Measurements from ENCODE around the gene TLE7. TPM values are rescaled to one million over a fixed set of nuclear protein-coding genes. Genes with fewer than 3 reads are reported as not detected.

Gene TLE7
- total RNA-seq, 1 experiment from 2014 or later = not detected

DNA sequence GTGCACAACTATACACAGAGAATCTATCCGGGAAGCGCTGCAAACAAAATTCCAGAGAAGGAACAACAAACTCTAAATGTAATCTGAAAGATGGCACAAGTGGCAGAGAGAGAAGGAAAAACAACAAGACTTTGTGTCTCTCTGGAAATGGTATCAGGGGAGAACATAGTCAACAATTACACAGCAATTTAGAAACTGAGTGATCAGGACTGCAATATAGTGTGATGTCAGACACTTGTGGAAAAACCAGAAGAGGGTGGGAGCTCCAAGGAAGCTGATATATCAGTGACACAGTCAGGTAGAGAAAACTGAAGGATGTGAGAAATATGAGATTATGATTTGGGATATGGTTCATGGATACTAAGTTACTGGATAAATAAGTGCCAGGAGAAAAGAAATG lies 39.1 kb upstream of the TLE7 start:
- H3K79me2 ChIP-seq (ENCODE audit: insufficient read depth, low read length) = no peaks in the 10 kb centered on the region

More for the DNA sequence above, 39.1 kb upstream of the TLE7 start:
- Histone ChIP-seq H2BK20ac (ENCODE audit: low read depth, low read length, poor library complexity, severe bottlenecking) (no peak overlapping the region), H3K23me2 (ENCODE audit: insufficient read length, low read depth, low read length, poor library complexity, severe bottlenecking) (no peaks in the 10 kb centered on the region), H2BK15ac (ENCODE audit: low read depth, low read length) (no peak overlapping the region), H3K4ac (ENCODE audit: low read depth, low read length) (no peak overlapping the region), H2BK120ac (ENCODE audit: low read depth, low read length, poor library complexity, severe bottlenecking) (no peak overlapping the region), H4K5ac (ENCODE audit: insufficient read length, low read depth, low read length) (no peak overlapping the region), H3K79me1 (ENCODE audit: insufficient read depth, low read depth, low read length, poor library complexity, severe bottlenecking) (no peaks in the 10 kb centered on the region), H3K27me3 (ENCODE audit: insufficient read depth, low read length) (no peaks in the 10 kb centered on the region; the same call in 1 of the 2 replicates), H3K4me2 (ENCODE audit: insufficient read depth, insufficient read length, low read length) (no peak overlapping the region), H3K9me3 (ENCODE audit: control insufficient read depth, low read depth, low read length) (no peaks in the 10 kb centered on the region), H2BK12ac (ENCODE audit: insufficient read length, low read depth, low read length) (no peak overlapping the region), H3K14ac (ENCODE audit: insufficient read depth, low read length) (no peak overlapping the region), H2AFZ (ENCODE audit: low read length) (no peak overlapping the region), H3K4me1 (ENCODE audit: insufficient read depth, low read length) (no peaks in the 10 kb centered on the region), H3K56ac (ENCODE audit: insufficient read length, low read depth, low read length) (no peak overlapping the region), H3K9ac (ENCODE audit: extremely low read depth, insufficient read length, low read length) (no peak overlapping the region), H4K91ac (ENCODE audit: insufficient read length, low read depth, low read length) (no peak overlapping the region), H3K23ac (ENCODE audit: insufficient read length, low read depth, low read length) (no peak overlapping the region), H3K18ac (ENCODE audit: insufficient read length, low read depth, low read length) (no peak overlapping the region), H3K27ac (ENCODE audit: insufficient read length, low read depth, low read length) (no peak overlapping the region), H2BK5ac (ENCODE audit: insufficient read length, low read length) (no peak overlapping the region), H3T11ph (ENCODE audit: low read length) (no peak overlapping the region), H2AK5ac (ENCODE audit: insufficient read length, low read length) (no peak overlapping the region), H4K8ac (replicated peaks; ENCODE audit: insufficient read length, low read depth, low read length) (no peak overlapping the region), H4K20me1 (ENCODE audit: control insufficient read depth, insufficient read depth, insufficient read length) (no peaks in the 10 kb centered on the region)
- TF ChIP-seq, protein P1, sequence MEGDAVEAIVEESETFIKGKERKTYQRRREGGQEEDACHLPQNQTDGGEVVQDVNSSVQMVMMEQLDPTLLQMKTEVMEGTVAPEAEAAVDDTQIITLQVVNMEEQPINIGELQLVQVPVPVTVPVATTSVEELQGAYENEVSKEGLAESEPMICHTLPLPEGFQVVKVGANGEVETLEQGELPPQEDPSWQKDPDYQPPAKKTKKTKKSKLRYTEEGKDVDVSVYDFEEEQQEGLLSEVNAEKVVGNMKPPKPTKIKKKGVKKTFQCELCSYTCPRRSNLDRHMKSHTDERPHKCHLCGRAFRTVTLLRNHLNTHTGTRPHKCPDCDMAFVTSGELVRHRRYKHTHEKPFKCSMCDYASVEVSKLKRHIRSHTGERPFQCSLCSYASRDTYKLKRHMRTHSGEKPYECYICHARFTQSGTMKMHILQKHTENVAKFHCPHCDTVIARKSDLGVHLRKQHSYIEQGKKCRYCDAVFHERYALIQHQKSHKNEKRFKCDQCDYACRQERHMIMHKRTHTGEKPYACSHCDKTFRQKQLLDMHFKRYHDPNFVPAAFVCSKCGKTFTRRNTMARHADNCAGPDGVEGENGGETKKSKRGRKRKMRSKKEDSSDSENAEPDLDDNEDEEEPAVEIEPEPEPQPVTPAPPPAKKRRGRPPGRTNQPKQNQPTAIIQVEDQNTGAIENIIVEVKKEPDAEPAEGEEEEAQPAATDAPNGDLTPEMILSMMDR (conservative IDR thresholded peaks at IDR 0.05) = no peak
- Mint-ChIP-seq H3K27ac (no peak overlapping the region), H3K4me1 (peaks cover 11 to 12% of the 10 kb centered on the region in 2 experiments), H3K9me3 (no peaks in the 10 kb centered on the region), H3K27me3 (ENCODE audit: low read depth) (no peaks in the 10 kb centered on the region; the same call in 1 of the 2 replicates), H3K4me3 (no peak overlapping the region), H3K36me3 (ENCODE audit: insufficient read depth in 1 of 3, low read depth in 3 of 3) (peaks cover 0 to 11% (median 8%) of the 10 kb centered on the region in 3 experiments; a peak in 6 of 7 replicates)
- no peak for DNase-seq
- no CpG with 5 or more reads among the region's 2 CpGs for WGBS (ENCODE audit: extremely low coverage, insufficient read length, low lambda C conversion rate)
